GM18505 (cell line): ENCODE results near the gene CHPT1.

ENCODE experiments used
- ATAC-seq: cut with Tn5 transposase; IDR thresholded peaks from one replicate; pipeline ENCODE4 v1.9.1; 2021; ENCODE audit not compliant: unreplicated experiment
- POLR2A ChIP-seq: IDR thresholded peaks from 4 replicates; pipeline ENCODE4 v1.6.1; 2011; ENCODE audit warnings: borderline replicate concordance; ENCODE audit not compliant: insufficient read depth, insufficient read length; ENCODE audit errors: extremely low read depth

Gene CHPT1

DNA sequence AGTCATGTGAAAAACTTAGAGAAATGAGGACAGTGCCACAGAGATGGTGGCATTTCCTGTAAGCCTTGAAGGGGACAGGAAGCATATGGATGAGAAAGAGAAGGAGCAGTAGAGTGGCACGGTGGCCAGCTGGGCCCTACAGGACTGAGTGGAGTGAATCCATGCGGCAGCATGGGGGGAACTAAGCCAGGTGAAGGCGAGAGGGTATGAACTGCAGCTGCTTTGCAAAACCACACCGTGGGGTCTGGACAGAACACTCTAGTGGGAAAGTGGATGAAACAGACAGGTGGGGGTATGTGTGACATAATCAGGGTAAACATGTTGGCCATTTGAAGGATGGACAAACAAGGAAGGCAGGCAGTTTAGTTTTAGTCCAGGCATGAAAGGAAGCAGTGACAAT is 52.2 kb downstream of the CHPT1 start:
- ATAC-seq: no peak
- TF ChIP-seq POLR2A: no peak

DNA sequence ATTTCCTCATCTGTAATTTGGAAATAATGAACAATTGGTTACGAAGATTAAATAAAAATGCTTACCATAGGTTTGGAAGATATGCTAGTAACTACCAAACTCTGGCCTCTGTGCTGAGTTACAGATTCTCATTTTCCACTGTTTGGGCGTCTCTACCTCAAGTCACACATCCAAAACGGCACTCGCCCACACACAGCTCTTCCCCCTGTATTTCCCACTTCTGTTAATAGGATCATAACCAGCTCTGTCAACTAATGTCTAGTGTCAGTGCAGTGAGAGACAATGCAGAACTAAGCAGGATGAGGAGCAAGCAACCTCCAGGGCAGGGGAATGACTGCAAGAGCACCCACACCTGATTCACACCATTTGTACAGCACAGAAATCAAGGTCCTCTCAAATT is 52.7 kb downstream of the CHPT1 start:
- no peak for ATAC-seq
- no peak for TF ChIP-seq POLR2A

- ATAC-seq: no peak
- no peak for TF ChIP-seq POLR2A
Observed at GRCh38 chr12:101759396-101760047, 62.1 kb downstream of the CHPT1 start.

- TF ChIP-seq POLR2A: no peak
- ATAC-seq: no peak
Observed at GRCh38 chr12:101761350-101761749, 63.9 kb downstream of the CHPT1 start.

- no peak for ATAC-seq
Observed at GRCh38 chr12:101761781-101762180, 64.3 kb downstream of the CHPT1 start.

GRCh38 chr12:101763246-101763931 is 65.9 kb downstream of the CHPT1 start:
- no peak for TF ChIP-seq POLR2A
- ATAC-seq: no peak

More at GRCh38 chr12:101761781-101762180, 64.3 kb downstream of the CHPT1 start:
- no peak for TF ChIP-seq POLR2A

DNA sequence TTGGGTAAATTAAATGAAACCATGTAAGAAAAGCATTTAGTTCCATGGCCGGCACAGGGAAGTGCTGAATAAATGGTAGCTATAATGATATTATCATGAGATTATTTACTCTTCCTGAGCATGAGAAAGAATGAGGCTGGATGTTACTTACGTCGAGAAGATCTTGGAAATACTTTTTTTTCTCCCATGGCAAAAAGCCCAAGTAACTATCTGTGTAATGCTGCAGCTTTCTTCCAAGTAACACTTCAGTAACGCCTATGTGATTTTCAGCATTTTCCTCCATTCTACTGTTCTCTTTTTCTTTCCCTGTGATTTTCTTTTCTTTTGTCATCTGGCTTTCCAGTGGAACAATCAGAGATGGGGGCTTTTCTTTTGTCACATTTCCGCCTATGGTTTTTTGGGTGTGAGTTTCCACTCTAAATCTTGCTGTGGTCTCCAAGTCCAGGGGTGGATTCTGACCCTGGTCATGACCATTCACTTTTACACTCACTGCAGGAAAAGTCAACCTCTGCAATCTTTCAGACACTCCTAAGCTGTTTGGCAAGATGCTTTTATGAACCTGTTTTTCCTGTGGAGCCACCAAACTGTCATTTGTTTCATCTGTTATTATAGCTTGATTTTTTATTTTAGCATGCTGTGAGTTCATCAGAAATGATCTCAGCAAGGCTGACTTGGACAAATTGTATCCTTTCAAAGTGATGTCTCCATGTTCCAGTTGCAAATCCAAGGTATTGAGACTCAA is 66.8 kb downstream of the CHPT1 start:
- no peak for ATAC-seq
- TF ChIP-seq POLR2A: no peak

GRCh38 chr12:101767537-101767936 is 70.1 kb downstream of the CHPT1 start:
- no peak for ATAC-seq
- no peak for TF ChIP-seq POLR2A

GRCh38 chr12:101768781-101769180 is 71.3 kb downstream of the CHPT1 start:
- no peak for ATAC-seq
- no peak for TF ChIP-seq POLR2A

DNA sequence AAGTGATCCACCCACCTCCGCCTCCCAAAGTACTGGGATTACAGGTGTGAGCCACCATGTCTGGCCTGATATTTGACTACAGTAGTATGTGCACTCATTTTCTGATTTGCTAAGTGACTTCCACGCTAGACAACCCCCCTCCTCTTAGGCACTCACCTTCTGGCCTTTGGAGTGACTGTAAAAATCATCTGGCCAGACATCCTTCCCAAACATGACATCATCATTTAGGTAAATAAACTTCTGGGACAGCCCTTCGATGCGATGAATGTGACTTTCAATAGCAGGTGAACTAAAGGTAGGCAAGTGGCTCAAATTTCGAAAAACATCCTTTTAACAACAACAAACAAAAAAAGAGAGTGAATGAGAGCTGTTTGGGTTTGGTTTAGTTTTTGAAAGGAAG is 72.4 kb downstream of the CHPT1 start:
- no peak for TF ChIP-seq POLR2A
- no peak for ATAC-seq

DNA sequence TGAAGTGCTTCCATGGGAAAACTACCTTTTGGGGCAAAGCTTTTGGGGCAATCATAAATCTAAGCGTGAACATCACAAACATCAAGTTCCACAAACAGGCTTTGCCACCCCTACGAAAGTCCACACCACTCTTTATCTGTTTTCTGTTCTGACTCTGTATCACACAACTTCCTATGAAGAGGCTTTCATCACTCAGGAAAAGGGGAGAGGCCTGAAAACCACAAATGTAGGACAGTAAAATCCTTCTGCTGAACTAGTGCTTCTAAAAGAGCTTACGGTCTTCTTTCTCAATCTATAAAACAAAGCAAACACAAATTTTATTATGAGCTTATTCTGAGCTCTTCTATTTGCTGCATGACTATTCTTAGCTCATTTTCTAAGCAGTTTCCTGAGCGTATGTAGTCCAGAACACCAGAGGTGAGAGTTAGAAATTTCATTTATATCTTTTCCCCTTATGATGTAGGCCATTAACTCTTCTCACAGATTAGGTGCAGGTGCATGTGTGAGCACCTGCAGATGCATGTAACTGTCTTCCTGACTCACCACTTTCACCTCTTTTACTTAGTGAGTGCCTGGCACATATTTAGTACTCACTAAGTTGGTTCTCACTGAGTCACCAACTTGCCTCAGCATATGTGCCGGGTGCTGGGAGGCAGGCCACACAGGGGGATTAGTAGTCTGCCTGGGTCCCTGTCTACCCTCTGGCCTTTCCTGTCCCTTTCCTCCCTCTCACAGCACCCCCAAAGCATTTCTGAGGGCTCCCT is 74.8 kb downstream of the CHPT1 start:
- no peak for ATAC-seq
- TF ChIP-seq POLR2A: no peak

DNA sequence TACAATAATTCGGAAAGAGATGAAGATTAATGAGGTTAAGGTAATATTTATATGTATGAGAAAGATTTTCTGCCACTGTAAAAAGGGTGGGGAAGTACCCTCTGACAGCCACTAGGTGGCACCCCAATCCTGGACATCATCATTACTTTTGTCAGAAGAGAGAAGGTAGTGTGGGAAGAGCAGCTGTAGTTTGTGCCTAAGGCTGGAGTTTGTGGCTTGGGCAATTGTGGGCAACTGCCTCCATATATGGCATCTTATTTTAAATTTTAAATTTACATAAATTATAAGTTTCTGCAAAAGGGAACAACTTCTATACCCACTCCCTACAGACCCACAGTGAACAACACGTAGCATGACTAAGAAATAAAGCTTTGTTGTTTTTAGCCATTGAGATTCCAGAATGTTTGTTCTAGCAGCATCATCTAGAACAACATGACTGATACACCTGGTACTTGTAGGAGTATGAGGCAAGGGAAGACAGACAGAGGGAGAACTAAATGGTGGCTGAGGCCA is 76.3 kb downstream of the CHPT1 start:
- no peak for ATAC-seq
- no peak for TF ChIP-seq POLR2A

GRCh38 chr12:101775816-101776215 is 78.4 kb downstream of the CHPT1 start:
- no peak for TF ChIP-seq POLR2A
- no peak for ATAC-seq
